CD4-positive, alpha-beta T cell treated with Interleukin-15 for 1 hour (primary cell): ENCODE results near the gene ZFYVE1.

Experiments
- DNase-seq: peaks from one replicate; pipeline ENCODE4 v3.0.0-alpha.2; 2020

Gene ZFYVE1

DNA sequence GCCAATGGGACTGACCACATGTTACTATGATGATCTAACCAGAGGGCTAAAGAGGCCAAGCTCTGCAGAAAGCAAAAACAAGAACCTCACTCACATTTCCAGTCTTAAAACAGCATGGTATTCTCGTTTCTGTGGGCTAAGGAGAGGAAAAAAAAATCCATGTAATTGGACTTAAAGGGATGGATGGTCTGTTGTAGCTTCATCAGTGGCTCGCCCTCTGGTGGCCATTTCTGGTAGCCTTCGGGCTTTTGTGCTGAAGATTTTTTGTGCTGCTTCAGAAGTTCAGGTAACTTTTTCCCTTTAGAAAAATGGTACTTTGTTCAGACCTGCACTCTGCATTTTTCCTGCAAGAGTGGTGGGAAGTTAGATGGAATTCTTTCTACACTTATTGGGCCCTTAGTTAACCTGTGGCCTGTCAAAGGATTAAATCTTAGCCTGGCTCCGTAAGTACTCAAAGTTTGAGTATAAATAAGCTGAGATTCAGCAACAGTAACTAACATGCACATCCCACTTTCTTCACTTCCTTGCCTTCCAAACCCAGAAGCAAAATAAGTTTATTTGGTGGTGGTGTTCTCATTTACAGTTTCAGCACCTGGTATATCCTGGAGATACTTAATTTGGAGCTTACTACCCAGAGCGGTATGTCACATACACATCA is 78.3 kb downstream of the ZFYVE1 start:
- peak; percentile 25 for DNase-seq

DNA sequence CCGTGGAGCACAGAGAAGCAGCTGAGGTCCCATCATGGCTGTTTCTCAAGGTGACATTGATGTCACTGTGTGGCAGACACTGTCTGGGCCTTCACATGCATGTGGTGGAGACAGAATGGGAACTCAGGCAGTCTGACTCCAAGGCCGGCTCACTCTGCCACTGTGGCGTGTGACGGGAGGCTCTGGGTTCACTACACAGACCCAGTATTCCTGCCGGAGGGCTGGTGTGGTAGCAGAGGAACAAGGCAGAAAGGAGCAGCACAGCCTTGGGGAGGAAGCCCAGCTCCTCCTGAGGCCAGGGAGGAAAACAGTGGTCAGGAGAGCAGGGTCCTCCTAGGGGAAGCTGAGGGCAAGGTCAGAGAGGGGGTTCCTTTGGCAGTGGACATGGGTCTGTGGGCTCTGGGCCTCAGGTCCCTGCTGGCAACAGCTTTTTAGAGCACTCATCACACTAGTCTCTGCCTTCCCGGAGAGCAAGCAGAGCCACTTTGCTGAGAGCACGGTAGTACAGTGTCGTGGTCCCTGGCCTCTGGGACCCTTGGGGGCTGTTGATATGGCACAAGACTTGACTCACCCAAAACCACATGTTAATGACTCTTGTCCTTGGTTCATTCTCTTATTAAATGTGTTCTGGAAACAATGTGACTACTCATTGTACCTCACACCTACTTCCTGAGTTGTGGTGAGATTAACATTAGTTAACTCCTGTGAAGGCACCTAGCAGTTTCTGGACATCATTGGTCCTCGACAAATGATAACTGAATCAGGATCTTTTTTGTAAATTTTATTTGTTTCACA is 79.3 kb downstream of the ZFYVE1 start:
- no peak for DNase-seq

DNA sequence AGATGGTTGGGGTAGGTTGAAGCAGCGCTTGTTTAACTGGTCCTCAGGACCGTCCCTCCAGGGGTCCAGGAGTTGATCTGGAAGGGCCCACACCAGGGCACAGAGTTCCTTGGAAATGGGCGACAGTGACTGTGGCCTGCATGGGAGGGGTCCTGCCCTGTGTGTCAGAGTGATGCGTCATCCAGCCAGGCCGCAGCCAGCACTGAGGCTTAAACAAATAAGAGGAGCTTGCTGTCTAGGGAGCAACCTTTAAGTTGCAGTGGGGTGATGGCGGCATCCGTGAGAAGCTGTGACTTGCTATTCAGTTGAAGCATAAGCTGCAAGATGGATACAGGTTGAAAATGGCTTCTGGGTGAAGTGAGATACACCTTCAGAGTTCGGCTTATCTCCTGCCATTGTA is 80.4 kb downstream of the ZFYVE1 start:
- DNase-seq = no peak

DNA sequence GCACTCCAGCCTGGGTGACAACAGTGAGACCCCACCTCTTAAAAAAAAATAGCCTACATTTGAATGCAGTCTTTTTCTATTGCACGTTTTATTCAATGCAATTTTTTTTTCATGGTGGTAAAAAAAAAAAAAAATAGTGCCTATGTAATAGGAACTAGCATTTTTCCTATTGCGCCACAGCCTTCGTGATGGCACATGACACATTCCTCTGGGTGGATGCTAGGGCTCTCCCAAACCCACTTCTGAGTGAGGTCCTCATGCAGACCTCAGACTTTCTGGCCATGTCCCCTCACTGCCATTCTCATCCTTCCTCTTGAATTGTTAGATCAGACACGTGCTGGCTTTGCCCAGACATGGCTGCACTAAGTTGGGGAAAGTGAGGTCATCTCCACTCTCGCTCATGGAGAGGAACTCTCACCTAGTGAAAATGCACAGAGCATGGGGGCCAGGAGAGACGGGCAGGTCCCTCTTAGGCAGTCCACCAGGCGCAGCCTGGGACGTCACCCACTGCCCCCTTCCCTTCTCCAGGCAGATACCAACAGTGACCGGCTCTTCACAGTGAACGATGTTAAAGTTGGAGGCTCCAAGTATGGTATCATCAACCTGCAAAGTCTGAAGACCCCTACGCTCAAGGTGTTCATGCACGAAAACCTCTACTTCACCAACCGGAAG is 81.4 kb downstream of the ZFYVE1 start:
- DNase-seq = no peak

DNA sequence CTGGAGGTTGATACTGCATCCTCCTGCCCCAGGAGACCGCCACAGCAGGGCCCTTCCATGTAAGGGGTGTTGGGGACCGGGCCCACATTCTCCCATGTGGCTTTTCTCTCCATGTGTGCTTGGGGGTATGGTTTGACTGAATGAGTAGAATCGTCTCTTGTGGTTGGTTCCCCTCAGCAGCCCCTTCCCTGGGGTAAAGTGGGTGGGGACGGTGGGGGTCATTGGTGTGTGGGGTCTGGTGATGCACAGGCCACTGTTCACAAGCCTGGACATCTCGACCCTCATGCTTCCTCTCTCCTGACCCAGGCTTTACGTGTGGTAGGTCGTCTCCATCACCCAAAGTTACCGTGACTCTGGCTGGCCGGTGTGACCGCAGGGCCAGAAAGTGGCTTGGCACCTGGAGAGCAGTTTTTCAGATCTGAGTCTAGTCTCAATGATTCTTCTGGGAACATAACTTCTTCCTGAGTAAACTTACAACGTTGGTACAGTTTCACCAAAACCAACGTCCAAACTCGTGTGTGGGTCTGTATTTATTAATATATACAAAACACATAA is 83.0 kb downstream of the ZFYVE1 start:
- no peak for DNase-seq

DNA sequence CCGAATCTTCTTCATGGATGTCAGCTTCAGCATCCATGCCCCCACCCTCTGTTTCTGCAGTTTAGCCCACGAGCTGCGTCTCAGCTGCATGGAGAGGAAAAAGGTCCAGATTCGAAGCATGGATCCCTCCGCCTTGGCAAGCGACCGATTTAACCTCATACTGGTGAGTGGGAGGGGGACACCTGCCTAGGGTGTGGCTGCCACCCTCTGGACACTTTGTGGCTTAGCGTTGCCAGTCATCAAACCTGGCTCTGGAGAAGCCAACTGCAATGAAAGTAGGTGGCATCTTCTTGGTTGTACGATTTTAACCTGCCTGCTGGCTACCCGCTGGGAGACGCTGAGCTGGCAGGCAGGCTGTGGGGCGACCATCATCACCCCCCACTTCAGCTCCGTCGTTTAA is 84.0 kb downstream of the ZFYVE1 start:
- DNase-seq = no peak

DNA sequence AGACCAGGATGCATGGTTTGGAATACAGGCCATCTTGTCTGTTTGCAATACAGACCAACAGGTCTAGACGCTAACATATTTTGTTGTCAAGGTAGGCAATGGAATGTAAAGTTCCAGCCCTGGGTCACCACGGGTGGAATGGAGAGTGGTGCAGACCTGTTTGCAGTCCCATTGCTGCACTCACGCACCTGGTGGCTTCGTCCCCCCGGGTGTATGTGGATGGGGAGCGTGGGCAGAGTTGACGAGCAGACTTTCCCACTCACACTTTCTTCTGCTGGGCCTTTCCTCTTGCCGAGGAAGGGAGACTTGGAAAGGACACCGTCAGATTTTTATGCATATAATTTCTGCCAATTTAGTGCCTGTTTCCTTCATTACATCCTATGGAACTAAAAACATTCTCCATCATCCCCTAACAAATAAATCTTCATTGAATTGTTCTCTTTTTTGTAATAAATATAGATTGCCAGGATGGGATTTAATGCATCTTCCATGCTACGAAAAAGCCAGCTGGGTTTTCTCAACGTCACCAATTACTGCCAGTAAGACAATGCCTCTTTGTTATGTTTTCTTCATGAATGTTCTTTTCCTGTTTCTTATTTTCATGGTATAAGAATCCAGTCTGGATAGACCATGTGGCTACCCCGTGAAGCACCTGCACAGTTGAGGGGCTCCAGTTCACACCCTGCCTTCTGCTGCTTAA is 85.5 kb downstream of the ZFYVE1 start:
- DNase-seq = no peak

DNA sequence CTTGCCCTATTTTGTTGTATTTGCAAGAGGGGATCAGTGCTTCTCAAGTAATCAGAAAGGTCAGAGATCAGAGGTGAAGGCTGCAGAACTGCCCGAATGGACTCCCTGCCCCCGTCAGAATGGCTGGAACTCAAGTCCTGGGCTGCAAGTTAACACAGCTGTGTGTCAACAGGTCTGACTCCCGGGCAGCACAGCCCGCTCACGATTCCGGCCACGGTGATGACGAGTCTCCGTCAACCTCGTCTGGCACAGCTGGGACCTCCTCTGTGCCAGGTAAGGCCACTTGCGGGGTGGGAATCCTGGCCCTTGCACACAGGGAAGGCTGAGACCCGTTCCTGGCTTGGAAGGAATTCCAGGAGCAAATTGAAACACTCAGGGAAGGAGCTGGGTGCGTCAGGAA is 87.3 kb downstream of the ZFYVE1 start:
- no peak for DNase-seq

DNA sequence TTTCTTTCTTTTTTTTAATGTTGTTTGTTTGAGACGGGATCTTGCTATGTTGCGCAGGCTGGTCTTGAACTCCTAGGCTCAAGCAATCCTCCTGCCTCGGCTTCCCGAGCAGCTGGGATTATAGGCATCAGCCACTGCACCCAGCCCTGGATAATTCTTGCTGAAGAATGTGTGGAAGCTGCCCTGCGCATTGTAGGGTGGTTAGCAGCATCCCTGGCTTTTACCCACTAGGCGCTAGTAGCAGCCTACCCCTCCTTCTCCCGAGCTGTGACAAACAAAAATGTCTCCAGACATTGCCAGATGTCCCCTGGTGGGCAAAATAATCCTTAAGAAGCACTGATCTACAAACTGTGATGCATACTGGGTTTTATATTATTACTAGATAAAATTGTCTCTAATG is 94.0 kb downstream of the ZFYVE1 start:
- no peak for DNase-seq

DNA sequence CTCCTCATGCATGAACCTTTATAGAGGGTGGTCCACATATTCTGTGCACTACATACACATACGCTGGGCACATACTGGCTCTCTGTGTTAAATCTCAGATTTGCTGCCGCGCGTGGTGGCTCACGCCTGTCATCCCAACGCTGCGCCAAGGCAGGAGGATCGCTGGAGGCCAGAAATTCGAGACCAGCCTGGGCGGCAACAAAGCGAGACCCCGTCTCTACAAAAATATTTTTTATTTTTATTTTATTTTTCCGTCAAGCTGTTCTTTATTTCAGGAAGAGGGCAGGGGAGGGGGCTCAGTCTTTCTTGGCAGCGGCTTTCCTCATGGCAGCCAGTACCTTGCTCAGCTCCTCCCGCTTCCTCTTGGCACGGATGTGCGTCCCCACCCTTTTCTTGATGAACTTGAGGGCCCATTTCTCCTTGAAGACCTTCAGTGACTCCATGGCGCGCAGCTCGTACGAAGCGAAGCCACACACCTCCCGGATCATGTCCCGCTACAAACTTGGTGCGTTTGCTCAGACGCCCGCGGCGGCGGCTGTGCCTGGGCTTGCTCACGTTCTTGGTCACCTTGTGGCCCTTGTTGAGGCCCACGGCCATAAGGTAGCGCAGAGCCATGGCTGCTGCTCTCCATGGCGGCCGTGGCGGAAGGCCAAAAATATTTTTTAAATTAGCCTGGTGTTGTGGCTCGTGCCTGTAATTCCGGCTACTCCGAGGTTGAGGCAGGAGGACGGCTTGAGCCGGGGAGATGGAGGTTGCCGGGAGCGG is 97.4 kb downstream of the ZFYVE1 start:
- DNase-seq = no peak

DNA sequence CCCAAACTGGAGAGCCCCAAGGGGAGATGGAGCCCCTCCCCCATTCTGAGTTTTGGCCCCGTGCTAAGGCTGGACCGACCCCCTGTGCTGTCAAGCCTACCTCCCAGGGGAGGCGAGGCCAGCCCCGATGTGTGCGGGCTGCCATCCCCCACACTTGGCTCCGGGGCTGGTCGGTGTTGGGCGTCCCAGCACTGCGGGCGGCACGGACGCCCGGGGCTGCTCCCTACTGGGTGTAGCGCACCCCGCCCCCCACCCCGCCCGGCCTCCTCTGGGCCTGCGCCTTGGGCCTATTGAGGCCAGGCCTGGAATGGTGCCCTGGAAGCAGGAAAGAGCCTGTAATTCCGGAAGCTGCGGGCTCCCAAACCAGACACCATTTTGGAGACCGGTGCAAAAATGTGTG is 98.0 kb downstream of the ZFYVE1 start:
- DNase-seq = no peak

DNA sequence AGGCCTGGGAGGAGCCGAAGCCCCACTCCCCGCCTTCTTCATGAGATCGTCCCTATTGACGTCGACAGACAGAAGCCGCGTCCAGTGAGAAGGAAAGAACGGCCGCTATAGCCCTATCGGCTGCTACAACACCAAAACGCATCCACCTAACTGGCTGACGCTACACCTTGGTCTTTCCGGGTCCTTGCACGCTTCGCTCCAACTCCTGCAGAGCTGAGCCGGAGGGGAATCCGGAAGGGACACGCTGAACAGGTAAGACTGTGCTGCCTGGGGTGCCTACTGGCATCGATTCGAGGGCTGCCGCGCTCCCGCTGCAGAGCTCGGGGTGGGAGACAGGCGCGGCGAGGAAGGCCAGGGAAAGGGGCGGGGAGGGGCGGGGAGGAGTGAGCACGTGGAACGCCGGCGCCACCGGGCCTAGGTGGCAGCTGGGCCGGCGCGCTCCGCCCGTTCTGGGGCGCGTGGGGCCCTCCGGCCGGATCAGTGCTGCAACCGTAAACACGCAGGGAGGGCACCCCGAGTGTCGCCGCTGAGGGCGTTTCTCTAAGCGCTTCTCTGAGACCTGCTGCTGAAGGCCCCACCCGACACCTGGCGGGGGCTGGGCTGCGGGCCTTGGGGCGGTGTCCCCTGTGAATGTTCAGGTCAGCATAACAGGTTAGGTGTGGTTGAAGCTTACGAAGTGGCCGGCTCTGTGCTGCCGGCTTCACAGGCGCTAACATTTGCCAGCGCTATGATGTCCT is 100.4 kb downstream of the ZFYVE1 start, which contains the start of gene DCAF4:
Gene DCAF4 (plus strand): TSS at position 173 of the 737 bp plus-strand sequence. CDS start 11,515 bp downstream, outside the sequence.
- peak; percentile 96 for DNase-seq

DNA sequence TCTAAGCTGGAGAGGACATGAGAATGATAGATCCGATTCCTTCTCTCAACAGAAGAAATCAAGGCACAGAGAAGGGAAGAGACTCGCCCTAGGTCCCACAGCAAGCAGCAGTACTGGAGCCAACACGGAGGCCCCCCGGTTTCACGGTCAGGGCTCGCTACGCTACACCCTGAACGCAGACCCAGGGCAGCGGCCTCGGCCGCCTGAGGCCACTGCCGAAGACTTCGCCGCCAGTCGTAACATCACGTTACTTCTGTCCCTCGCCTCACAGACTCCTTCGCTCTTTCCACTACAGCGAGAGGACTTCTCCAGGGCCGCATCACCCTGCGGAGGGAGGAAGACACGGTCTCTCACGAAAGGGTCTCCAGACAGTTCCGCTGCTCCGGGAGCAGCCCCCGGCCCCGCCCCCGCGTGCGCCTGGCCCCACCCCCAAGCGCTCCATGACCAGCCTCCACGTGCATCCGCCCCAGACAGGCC is 101.1 kb downstream of the ZFYVE1 start:
- DNase-seq = no peak

DNA sequence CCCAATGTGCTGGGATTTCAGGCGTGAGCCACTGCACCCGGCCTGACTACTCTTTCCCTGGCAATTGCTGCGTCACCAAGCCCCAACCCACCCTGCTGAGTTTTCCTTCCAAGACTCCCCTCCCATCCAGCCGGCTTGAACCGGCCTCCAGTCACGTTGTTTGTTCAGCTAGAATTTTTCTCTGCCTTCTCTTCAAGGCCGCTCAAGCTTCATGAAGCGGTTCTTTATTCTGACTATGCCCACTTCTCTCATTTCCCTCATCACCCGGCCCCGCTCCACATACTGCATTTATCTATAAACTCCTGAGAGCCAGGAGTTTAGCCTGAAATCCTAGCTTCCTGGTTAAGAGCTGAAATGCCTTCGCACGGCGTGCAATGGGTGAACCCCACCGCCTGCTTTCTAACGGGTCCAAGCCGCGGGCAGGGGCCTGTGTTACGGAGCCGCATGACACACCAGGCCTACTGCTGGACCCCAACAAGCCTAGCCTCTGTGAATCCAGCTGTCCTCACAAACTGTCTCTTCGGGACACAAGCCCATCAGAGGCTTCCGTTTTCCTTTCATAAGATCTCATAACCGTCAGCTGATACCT is 101.6 kb downstream of the ZFYVE1 start:
- DNase-seq = no peak

DNA sequence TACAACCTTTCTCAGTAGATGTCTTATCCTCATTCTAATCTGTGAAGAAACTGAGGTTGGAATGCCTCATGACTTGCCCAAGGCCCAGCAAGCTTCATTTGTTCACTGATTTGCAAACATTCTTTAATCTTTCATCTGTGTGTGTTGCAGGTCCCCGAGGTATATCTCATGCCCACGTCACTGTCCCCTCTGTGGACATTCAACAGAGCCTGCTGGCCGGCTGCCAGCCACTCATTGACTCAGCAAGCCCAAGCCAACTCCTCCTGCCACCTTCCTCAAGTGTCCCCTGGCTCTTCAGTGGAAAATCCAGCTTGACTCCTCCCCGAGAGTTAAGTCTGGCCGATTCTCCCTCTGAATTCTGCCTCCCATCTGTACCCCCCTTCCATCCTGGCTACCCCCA is 102.6 kb downstream of the ZFYVE1 start:
- no peak for DNase-seq

DNA sequence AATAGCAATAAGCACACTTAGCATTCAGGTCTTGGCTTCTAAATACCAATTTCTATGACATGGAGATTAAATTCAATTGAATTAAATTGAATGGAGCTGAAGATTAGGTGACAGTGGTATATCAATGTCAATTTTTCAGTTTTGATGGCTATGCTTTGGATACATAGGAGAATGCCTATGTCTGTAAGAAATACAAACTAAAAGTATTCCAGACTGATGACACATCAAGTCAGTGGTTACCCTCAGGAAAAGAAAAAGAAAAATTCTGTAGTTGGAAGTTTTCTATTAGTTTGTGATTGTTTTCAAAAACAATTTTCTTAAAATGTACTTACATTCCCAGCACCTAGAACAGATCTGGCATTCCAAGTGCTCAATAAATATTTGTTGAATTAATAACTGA is 105.5 kb downstream of the ZFYVE1 start:
- no peak for DNase-seq

DNA sequence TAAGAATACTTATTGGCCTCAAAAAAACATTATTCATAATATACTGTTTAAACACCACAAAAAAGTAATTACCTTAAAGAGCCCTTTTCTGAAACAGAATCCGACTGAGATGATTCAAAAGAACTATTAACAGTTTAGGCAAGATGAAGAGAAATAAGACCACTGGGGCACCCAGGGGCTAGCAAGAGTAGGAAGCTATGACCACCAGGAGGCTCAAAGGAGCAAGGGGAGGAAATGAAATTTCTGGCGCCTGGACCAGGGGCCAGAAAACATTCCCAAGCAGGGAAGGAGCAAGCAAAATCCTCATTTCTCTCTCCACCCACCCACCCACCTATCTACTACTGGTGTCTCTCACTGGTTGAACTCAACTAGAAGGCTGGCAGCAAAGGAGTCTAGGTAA is 106.9 kb downstream of the ZFYVE1 start:
- DNase-seq = no peak
